Thymus (tissue), 11 donors: Measurements from ENCODE around the gene GATC. TPM values are rescaled to one million over a fixed set of nuclear protein-coding genes. Genes with fewer than 3 reads are reported as not detected.
"Not testable (repeated sequence)": the region's sequence is repeated elsewhere in the genome, so short reads cannot be mapped to it uniquely, and the experiment has no call there.

Experiments used
- DNase-seq, 9 donors: peaks; one replicate each; pipeline ENCODE4 v3.0.0-alpha.2; 2013; ENCODE audit warnings: low spot score in 9 of 9, low read depth in 6 of 9, missing footprints in 1 of 9
- H3K27ac ChIP-seq, 2 donors: one replicate each; pipeline ENCODE4 v1.5.1; 2013; ENCODE audit warnings: control low read depth in 1 of 2, low read depth in 1 of 2, low read length in 1 of 2, mild to moderate bottlenecking in 1 of 2, moderate library complexity in 1 of 2
- H3K27me3 ChIP-seq, 2 donors: one replicate each; pipeline ENCODE4 v1.5.1; 2013; ENCODE audit warnings: low read length in 1 of 2; ENCODE audit not compliant: control insufficient read depth in 2 of 2, insufficient read depth in 1 of 2
- H3K36me3 ChIP-seq, 2 donors: one replicate each; pipeline ENCODE4 v1.5.1; 2013; ENCODE audit warnings: low read length in 1 of 2, mild to moderate bottlenecking in 1 of 2, moderate library complexity in 1 of 2; ENCODE audit not compliant: control insufficient read depth in 2 of 2, insufficient read depth in 2 of 2
- H3K4me1 ChIP-seq, 2 donors: one replicate each; pipeline ENCODE4 v1.5.1; 2013; ENCODE audit warnings: low read length in 2 of 2; ENCODE audit not compliant: control insufficient read depth in 2 of 2, insufficient read depth in 2 of 2
- H3K4me3 ChIP-seq, 2 donors: one replicate each; pipeline ENCODE4 v1.5.1; 2013; ENCODE audit warnings: low read length in 2 of 2, control low read depth in 1 of 2, mild to moderate bottlenecking in 1 of 2
- H3K9me3 ChIP-seq, 2 donors: one replicate each; pipeline ENCODE4 v1.5.1; 2013; ENCODE audit warnings: low read length in 1 of 2, mild to moderate bottlenecking in 1 of 2; ENCODE audit not compliant: control insufficient read depth in 2 of 2, insufficient read depth in 1 of 2
- WGBS: extraction: QIAGEN DNeasy Blood & Tissue Kit; methylation state at CpG from one replicate; pipeline ENCODE4 v1.1.7; 2013; 5-methylcytosine and 5-hydroxymethylcytosine counted together
- polyA plus RNA-seq: library from polyadenylated mRNA; stranded (reverse); fragments of 200-250 nt; gene quantifications from one replicate; pipeline ENCODE4 v1.2.3, GENCODE V29; 2013
- total RNA-seq: library from RNA; stranded (reverse); fragments of 120-200 nt; gene quantifications from one replicate; pipeline ENCODE4 v1.2.4, GENCODE V29; 2013
- donor health status: healthy.

Gene GATC
- total and polyA plus RNA-seq, 2 donors: 14.4 to 22.8 TPM

DNA sequence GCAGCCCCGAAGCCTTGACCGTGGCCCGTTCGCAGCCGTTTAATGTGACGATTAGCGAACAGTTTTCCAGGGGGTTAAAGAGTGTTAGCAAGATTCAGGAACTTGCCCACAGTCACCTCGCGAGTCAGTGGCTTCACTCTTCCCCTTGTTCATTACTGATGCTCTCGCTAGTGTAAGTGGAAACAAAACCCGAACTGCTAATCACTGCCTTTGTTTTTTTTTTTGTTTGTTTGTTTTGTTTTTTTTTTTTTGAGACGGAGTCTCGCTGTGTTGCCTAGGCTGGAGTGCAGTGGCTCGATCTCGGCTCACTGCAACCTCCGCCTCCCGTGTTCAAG lies 567 bp downstream of the GATC start:
- H3K4me3 ChIP-seq: peak overlapping the region; percentile 94 to 96
- 9% methylated on average over 17 of the region's 17 CpGs for WGBS
- not testable (repeated sequence) for H3K27me3 ChIP-seq, H3K9me3 ChIP-seq
- peaks cover 21 to 42% of the 10 kb centered on the region in 2 donors for H3K36me3 ChIP-seq
- peak in 1 of 9 donors; percentile 18 for DNase-seq
- peak overlapping the region; percentile 79 to 90 for H3K27ac ChIP-seq
- H3K4me1 ChIP-seq: peaks cover 4 to 22% of the 10 kb centered on the region in 2 donors

DNA sequence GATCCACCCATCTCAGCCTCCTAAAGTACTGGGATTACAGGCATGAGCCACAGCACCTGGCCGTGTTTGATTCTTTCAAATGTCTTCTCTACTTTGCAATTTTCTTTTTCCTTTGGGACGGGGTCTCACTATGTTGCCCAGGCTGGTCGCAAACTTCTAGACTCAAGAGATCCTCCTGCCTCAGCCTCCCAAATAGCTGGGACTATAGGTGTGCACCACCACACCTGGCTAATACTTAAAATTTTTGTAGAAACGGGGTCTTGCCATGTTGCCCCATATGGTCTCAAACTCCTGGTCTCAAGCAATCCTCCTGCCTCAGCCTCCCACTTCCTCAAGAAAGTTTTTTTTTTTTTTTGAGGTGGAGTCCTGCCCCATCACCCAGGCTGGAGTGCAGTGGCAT lies 1.7 kb downstream of the GATC start:
- Histone ChIP-seq H3K27me3 (no peaks in the 10 kb centered on the region), H3K9me3 (peaks cover 0 to 2% of the 10 kb centered on the region in 2 donors), H3K4me3 (no peak overlapping the region), H3K4me1 (peaks cover 4 to 22% of the 10 kb centered on the region in 2 donors), H3K36me3 (peaks cover 20 to 42% of the 10 kb centered on the region in 2 donors), H3K27ac (no peak overlapping the region)
- DNase-seq: no peak
- WGBS: over 99% methylated on average over 4 of the region's 4 CpGs

DNA sequence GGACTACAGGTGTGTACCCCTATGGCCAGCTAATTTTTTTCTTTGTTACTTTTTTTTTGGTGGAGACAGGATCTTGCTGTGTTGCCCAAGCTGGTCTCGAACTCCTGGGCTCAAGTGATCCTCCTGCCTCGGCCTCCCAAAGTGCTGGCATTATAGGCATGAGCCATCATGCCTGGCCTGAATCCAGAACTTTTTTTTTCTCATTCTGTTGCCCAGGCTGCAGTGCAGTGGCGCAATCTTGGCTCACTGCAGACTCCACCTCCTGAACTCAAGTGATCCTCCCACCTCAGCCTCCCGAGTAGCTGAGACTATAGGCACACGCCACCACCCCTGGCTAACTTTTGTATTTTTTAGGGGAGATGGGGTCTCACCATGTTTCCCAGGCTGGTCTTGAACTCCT lies 6.3 kb downstream of the GATC start:
- H3K36me3 ChIP-seq: peaks cover 42 to 53% of the 10 kb centered on the region in 2 donors
- H3K4me3 ChIP-seq, H3K9me3 ChIP-seq, DNase-seq, H3K27me3 ChIP-seq, H3K27ac ChIP-seq, H3K4me1 ChIP-seq: not testable (repeated sequence)
- 97% methylated on average over 5 of the region's 5 CpGs for WGBS

DNA sequence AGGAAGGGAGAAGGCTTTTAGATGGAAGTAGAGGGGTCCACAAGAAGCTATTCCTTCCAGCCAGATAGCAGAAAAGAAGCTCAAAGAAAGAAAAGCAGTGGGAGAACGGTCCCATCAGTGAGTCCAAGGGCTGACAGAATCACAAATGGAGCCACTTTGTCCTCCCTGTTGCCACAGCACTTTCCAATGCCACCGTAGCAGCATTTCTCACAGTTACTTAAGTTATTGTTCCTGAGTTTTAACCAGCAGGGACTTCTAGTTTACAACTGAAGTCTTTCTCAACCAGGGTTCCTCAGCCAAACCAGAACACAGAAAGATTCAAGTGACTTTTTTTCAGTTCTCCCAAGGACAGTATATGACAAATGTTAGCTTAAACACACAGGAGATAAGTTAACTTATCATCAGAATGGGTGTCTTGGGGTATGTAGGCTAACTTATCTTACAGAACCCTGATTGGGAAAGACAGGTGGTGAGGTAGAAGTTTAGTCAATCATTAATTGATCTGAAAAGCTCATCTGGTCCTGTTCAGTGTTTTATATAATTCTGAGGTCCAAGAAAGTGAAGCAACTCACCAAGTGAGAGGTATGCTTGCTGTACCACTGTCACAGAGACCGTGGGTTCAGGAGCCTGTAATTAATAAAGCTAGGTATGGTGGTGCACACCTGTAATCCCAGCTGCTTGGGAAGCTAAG lies 7.0 kb downstream of the GATC start:
- Histone ChIP-seq H3K27ac (no peak overlapping the region), H3K4me3 (no peak overlapping the region), H3K4me1 (peaks cover 0 to under 1% of the 10 kb centered on the region in 2 donors), H3K36me3 (peaks cover 49 to 59% of the 10 kb centered on the region in 2 donors), H3K27me3 (no peaks in the 10 kb centered on the region), H3K9me3 (no peaks in the 10 kb centered on the region)
- no peak for DNase-seq
- WGBS: over 99% methylated on average over 3 of the region's 3 CpGs

DNA sequence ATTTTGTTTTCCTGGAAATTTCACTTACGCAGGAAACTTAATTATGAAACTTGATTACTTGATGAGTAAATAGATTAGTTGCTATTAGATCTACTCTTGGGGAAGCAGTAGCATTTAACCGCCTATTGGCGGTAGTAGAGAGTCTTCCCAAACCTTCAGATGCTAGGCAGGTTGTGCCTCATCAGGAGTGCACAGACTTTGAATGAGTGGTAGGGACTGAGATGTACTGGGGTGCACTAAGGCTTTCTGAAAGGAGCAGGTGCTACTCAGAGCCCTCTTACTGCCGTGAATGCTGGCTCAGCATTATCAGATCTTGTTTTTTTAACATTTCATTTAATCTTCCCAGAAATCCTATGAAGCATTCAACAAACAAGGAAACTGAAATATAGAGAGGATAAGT lies 7.7 kb downstream of the GATC start:
- H3K27ac ChIP-seq: no peak overlapping the region
- no peak overlapping the region for H3K4me3 ChIP-seq
- no peaks in the 10 kb centered on the region for H3K4me1 ChIP-seq
- H3K36me3 ChIP-seq: peaks cover 56 to 66% of the 10 kb centered on the region in 2 donors
- H3K9me3 ChIP-seq: no peaks in the 10 kb centered on the region
- H3K27me3 ChIP-seq: no peaks in the 10 kb centered on the region
- 91% methylated on average over 4 of the region's 4 CpGs for WGBS
- DNase-seq: peak in 2 of 9 donors; percentile 16 to 38

DNA sequence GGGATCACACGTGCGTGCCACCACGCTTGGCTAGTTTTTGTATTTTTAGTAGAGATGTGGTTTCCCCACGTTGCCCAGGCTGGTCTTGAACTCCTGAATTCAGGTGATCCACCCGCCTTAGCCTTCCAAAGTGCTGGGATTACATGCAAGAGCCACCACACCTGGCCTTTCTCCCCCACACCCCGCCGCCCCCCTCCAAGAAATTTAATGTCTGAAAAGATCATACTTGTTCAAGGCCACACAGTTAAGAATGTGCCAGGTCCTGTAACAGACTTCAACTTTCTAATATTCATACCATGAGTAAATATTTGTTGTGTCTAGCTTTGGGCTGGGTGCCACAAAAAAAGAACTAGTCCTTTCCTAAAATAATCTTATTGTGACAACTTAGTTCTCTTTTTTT lies 9.1 kb downstream of the GATC start:
- no peak for DNase-seq
- Histone ChIP-seq H3K4me3 (no peak overlapping the region), H3K36me3 (peaks cover 64 to 69% of the 10 kb centered on the region in 2 donors)

DNA sequence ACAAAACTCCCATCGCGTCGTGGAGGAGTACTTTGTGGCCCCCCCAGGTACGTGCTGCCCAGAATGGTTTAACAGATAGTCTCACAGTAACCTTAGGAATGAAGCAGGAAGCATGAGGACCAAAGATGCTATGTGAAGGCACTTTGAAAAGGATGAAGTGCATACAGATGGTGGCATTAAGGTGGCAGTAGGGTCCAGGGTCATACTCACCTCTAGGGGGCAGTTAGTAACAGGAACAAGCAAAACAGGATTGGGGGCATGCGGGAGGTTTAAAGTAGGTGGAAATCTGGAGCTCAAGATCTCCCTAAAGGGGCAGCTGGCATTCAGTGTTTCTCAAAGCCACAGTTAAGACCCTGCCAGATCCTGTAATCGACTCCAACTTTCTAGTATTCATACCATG lies 10.9 kb downstream of the GATC start:
- no peak for DNase-seq
- Histone ChIP-seq H3K27ac (no peak overlapping the region), H3K4me1 (no peaks in the 10 kb centered on the region), H3K9me3 (no peaks in the 10 kb centered on the region), H3K27me3 (no peaks in the 10 kb centered on the region), H3K4me3 (no peak overlapping the region), H3K36me3 (peaks cover 68 to 76% of the 10 kb centered on the region in 2 donors)
- 97% methylated on average over 6 of the region's 6 CpGs for WGBS

More for the DNA sequence above, 9.1 kb downstream of the GATC start:
- no peaks in the 10 kb centered on the region for H3K27me3 ChIP-seq
- H3K9me3 ChIP-seq: no peaks in the 10 kb centered on the region
- no peak overlapping the region for H3K27ac ChIP-seq
- no peaks in the 10 kb centered on the region for H3K4me1 ChIP-seq
- 97% methylated on average over 7 of the region's 7 CpGs for WGBS

DNA sequence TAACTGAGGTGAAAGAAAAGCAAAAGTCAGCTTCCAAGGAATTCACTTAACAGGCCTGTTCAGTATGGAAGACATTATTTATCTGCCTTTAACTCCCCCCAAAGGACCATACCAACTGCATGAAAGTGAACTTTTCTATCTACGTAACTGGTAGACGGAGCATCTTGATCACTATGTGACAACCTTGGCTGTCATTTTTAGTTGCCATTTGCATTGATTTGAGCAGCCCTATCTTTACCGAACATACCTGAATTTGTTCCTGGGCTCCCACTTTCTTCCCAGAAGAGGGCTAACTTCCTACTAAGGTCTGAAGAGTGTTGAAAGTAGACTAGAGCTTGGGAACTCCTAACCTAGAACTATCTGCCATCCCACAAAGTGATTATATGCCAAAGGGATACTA lies 13.9 kb downstream of the GATC start:
- H3K4me1 ChIP-seq: no peaks in the 10 kb centered on the region
- H3K27ac ChIP-seq: no peak overlapping the region
- H3K27me3 ChIP-seq: no peaks in the 10 kb centered on the region
- 97% methylated on average over 3 of the region's 3 CpGs for WGBS
- no peak for DNase-seq
- H3K36me3 ChIP-seq: peaks cover 81 to 88% of the 10 kb centered on the region in 2 donors
- no peak overlapping the region for H3K4me3 ChIP-seq
- H3K9me3 ChIP-seq: no peaks in the 10 kb centered on the region

DNA sequence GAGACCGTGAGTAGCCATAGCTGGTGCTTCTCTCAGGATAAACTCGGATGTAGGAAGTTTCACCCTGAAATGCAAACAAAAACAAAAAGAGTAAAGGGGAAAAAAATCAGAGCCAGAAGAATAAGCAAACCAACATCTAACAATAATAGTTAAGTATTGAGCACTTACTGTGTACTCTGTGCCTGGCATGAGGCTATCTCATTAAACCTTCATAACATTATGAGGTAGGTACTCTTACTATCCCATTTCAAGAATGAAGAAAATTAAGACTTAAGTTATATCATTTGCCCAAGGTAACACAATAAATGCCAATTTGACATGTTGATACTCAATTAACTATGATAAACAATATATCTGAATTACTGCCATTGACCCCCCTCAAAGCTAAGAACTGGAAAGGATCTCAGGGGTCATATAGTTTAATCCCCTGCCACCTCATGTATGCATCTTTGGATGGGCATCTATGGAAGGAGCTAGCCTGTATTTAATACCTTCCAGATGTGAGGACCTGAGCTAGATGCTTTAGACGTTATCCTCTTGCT lies 15.9 kb downstream of the GATC start:
- Histone ChIP-seq H3K36me3 (peaks cover 80 to 94% of the 10 kb centered on the region in 2 donors), H3K27me3 (no peaks in the 10 kb centered on the region), H3K27ac (no peak overlapping the region), H3K9me3 (no peaks in the 10 kb centered on the region), H3K4me3 (no peak overlapping the region), H3K4me1 (peaks cover 0 to 2% of the 10 kb centered on the region in 2 donors)
- WGBS: 98% methylated on average over 3 of the region's 3 CpGs
- no peak for DNase-seq
